ENCODE data around the gene ATP6V1F. TPM values are rescaled to one million over a fixed set of nuclear protein-coding genes. Genes with fewer than 3 reads are reported as not detected.

The ATP6V1F gene
- total RNA-seq, 2 experiments from 2014 or later, result 134 TPM

GRCh38 chr7:128831178-128831993 is 31.3 kb upstream of the ATP6V1F start:
- peaks cover 6% of the 10 kb centered on the region for H3K4me1 Mint-ChIP-seq
- H3K36me3 Mint-ChIP-seq, result no peaks in the 10 kb centered on the region
- no peaks in the 10 kb centered on the region for H3K9me3 Mint-ChIP-seq
- peaks cover 38% of the 10 kb centered on the region for H3K27me3 Mint-ChIP-seq
- no peak overlapping the region for H3K27ac Mint-ChIP-seq
- POLR2A ChIA-PET, result interaction anchor here (0.6 kb wide), 1 partner anchor 29 kb away, joined by 3 read pairs; no protein-coding TSS in a partner anchor
- DNase-seq (no peak), ATAC-seq (ENCODE audit: low read depth) (peak; percentile 11)
- no peak overlapping the region for H3K4me3 Mint-ChIP-seq

GRCh38 chr7:128831994-128832879 is 30.4 kb upstream of the ATP6V1F start:
- no peak for DNase-seq
- Mint-ChIP-seq H3K27me3 (peaks cover 38% of the 10 kb centered on the region), H3K9me3 (no peaks in the 10 kb centered on the region), H3K36me3 (no peaks in the 10 kb centered on the region), H3K27ac (no peak overlapping the region), H3K4me3 (no peak overlapping the region), H3K4me1 (peaks cover 6% of the 10 kb centered on the region)
- POLR2A ChIA-PET, result no interaction called here
- no peak for ATAC-seq (ENCODE audit: low read depth)

DNA sequence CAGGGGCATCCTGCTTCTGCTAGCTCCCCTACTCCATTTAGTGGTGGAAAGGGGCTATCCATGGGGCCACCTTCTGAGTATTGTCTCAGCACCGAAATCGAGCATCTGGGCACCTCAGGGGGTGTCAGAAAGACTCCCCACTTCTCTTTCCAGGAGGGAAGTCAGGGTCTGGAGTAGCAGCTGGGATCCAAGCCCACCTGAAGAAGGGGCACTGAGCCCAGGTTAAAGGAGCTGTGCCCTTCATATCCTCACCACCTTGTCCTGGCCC is 29.8 kb upstream of the ATP6V1F start:
- Mint-ChIP-seq H3K9me3 (no peaks in the 10 kb centered on the region), H3K4me3 (no peak overlapping the region), H3K36me3 (no peaks in the 10 kb centered on the region), H3K27ac (no peak overlapping the region), H3K4me1 (peaks cover 6% of the 10 kb centered on the region), H3K27me3 (peaks cover 38% of the 10 kb centered on the region)
- no peak for DNase-seq
- POLR2A ChIA-PET, result interaction anchor here (1.3 kb wide), 1 partner anchor 30 kb away, joined by 3 read pairs; the partner anchor contains the start of gene ATP6V1F
- no peak for ATAC-seq (ENCODE audit: low read depth)

DNA sequence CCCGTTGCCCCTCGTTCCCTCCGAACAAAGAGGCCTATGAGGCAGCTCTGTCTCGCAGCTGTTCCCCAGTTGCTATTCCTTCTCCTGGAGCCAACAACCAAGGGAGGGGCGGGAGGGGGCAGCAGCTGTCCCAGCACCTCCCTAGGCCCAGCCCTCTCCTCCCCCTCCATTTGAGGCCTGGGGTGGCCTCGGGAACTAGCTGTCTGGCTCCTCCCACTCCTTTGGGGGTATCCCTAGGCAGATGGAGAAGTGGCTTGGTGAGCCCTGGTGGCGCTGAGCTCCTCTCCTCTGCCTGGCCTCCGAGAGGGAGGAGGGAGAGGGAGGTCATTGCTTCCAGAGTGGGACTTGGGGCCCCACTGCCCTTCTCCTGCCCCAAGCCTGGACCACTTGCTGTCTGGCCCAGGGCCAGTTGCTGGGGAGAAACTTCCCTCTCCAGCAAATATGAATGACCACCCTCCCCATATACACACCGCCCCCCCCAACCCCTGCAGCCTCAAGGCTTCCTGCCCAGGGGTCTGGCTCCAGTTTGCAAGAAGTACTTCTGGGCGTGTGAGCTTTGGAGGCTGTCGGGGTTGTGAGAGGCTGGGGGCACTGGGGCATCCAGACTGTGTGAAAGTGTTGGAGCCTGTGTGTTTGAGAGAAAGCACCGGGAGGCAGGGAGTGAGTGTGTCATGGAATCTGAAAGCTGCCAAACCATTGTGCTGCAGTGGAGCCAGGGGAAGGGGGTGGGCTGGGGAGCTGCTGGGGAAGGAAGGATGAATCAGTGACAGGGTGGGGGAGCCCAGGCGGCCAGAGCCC is 29.3 kb upstream of the ATP6V1F start:
- DNase-seq, result no peak
- Mint-ChIP-seq H3K4me1 (peaks cover 6% of the 10 kb centered on the region), H3K4me3 (no peak overlapping the region), H3K27ac (no peak overlapping the region), H3K36me3 (no peaks in the 10 kb centered on the region), H3K27me3 (peaks cover 33% of the 10 kb centered on the region), H3K9me3 (no peaks in the 10 kb centered on the region)
- POLR2A ChIA-PET, result interaction anchor here (1.3 kb wide), 1 partner anchor 29 kb away, joined by 3 read pairs; the partner anchor contains the start of gene ATP6V1F
- ATAC-seq (ENCODE audit: low read depth), result no peak

DNA sequence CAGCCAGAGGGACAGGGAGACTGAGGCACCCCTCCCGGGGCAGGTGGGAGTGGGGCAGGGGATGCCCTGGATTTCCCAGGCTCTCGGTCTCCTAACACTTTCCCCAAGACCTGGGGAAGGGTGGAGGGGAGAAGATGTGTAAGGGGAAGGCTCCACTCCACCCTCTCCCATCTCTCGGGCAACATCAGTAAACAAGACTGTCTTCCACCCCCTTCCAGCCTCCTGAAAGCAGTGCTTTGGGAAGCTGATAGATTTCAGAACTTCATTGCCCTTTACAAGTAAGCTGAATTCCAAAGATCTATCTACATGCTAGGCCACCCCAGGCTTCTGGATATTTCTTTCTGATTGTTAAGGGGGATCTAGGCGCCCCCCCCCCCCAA is 28.7 kb upstream of the ATP6V1F start:
- DNase-seq, result no peak
- POLR2A ChIA-PET, result interaction anchor here (1.3 kb wide), 1 partner anchor 29 kb away, joined by 3 read pairs; the partner anchor contains the start of gene ATP6V1F
- Mint-ChIP-seq H3K27me3 (peaks cover 27% of the 10 kb centered on the region), H3K27ac (no peak overlapping the region), H3K4me3 (no peak overlapping the region), H3K36me3 (no peaks in the 10 kb centered on the region), H3K9me3 (no peaks in the 10 kb centered on the region), H3K4me1 (peaks cover 6% of the 10 kb centered on the region)
- ATAC-seq (ENCODE audit: low read depth), result no peak

DNA sequence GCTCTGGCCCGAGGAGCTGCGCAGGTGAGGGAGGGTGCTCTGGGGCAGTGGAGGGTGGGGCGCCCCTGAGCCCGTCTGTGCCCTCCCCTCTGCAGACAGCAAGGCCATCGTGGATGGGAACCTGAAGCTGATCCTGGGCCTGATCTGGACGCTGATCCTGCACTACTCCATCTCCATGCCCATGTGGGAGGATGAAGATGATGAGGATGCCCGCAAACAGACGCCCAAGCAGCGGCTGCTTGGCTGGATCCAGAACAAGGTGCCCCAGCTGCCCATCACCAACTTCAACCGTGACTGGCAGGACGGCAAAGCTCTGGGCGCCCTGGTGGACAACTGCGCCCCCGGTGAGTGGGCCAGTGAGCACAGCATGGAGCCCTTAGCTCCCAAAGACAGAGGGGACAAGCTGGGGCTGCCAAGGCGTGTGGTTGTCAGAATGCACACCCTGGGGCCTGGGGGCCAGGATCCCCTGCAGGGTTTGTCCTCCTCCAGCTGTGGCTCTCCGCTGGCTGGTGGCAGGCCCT is 27.4 kb upstream of the ATP6V1F start:
- Mint-ChIP-seq H3K9me3 (no peaks in the 10 kb centered on the region), H3K27ac (no peak overlapping the region), H3K27me3 (peaks cover 18% of the 10 kb centered on the region), H3K4me1 (peaks cover 6% of the 10 kb centered on the region), H3K4me3 (no peak overlapping the region), H3K36me3 (no peaks in the 10 kb centered on the region)
- ATAC-seq (ENCODE audit: low read depth), result no peak
- POLR2A ChIA-PET, result no interaction called here
- no peak for DNase-seq

GRCh38 chr7:128835790-128836641 is 26.6 kb upstream of the ATP6V1F start:
- POLR2A ChIA-PET, result no interaction called here
- DNase-seq, result no peak
- no peak for ATAC-seq (ENCODE audit: low read depth)
- H3K9me3 Mint-ChIP-seq, result no peaks in the 10 kb centered on the region
- no peak overlapping the region for H3K4me3 Mint-ChIP-seq
- H3K4me1 Mint-ChIP-seq, result peaks cover 2% of the 10 kb centered on the region
- no peaks in the 10 kb centered on the region for H3K36me3 Mint-ChIP-seq
- H3K27me3 Mint-ChIP-seq, result peaks cover 12% of the 10 kb centered on the region
- no peak overlapping the region for H3K27ac Mint-ChIP-seq

- Mint-ChIP-seq H3K36me3 (no peaks in the 10 kb centered on the region), H3K27me3 (peaks cover 5% of the 10 kb centered on the region), H3K4me1 (no peaks in the 10 kb centered on the region), H3K9me3 (no peaks in the 10 kb centered on the region), H3K27ac (no peak overlapping the region), H3K4me3 (no peak overlapping the region)
- DNase-seq, result peak; percentile 25
- POLR2A ChIA-PET, result no interaction called here
- ATAC-seq (ENCODE audit: low read depth), result no peak
Observed at GRCh38 chr7:128836729-128837348, 25.8 kb upstream of the ATP6V1F start.

- POLR2A ChIA-PET, result no interaction called here
- ATAC-seq (ENCODE audit: low read depth), result no peak
- H3K4me1 Mint-ChIP-seq, result peaks cover 1% of the 10 kb centered on the region
- no peak overlapping the region for H3K27ac Mint-ChIP-seq
- peak; percentile 29 for DNase-seq
- no peaks in the 10 kb centered on the region for H3K9me3 Mint-ChIP-seq
- peaks cover 2% of the 10 kb centered on the region for H3K27me3 Mint-ChIP-seq
- no peak overlapping the region for H3K4me3 Mint-ChIP-seq
- no peaks in the 10 kb centered on the region for H3K36me3 Mint-ChIP-seq
Observed at GRCh38 chr7:128837521-128837921, 25.1 kb upstream of the ATP6V1F start.

DNA sequence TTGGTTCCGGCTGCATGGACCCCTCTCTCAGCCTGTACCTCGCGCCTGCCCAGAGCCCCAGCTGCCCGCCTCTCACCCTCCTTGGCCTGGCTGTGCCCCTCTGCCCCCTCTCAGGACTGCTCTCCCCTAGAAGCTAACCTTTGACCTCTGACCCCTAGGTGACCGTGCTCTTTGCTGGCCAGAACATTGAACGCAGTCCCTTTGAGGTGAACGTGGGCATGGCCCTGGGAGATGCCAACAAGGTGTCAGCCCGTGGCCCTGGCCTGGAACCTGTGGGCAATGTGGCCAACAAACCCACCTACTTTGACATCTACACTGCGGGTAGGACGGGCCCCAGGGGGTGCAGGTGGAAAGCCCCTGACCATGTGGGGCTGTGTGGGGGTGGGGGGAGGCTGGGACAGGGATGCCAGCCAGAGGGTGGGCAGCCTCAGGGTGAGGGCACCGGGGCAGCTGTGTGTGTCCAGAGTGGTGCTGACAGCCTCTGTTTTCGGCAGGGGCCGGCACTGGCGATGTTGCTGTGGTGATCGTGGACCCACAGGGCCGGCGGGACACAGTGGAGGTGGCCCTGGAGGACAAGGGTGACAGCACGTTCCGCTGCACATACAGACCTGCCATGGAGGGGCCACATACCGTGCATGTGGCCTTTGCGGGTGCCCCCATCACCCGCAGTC is 24.4 kb upstream of the ATP6V1F start:
- no peak for ATAC-seq (ENCODE audit: low read depth)
- no peaks in the 10 kb centered on the region for H3K9me3 Mint-ChIP-seq
- no peak overlapping the region for H3K4me3 Mint-ChIP-seq
- H3K27ac Mint-ChIP-seq, result no peak overlapping the region
- POLR2A ChIA-PET, result no interaction called here
- peaks cover 2% of the 10 kb centered on the region for H3K27me3 Mint-ChIP-seq
- peaks cover 1% of the 10 kb centered on the region for H3K4me1 Mint-ChIP-seq
- H3K36me3 Mint-ChIP-seq, result no peaks in the 10 kb centered on the region
- peak; percentile 23 for DNase-seq

DNA sequence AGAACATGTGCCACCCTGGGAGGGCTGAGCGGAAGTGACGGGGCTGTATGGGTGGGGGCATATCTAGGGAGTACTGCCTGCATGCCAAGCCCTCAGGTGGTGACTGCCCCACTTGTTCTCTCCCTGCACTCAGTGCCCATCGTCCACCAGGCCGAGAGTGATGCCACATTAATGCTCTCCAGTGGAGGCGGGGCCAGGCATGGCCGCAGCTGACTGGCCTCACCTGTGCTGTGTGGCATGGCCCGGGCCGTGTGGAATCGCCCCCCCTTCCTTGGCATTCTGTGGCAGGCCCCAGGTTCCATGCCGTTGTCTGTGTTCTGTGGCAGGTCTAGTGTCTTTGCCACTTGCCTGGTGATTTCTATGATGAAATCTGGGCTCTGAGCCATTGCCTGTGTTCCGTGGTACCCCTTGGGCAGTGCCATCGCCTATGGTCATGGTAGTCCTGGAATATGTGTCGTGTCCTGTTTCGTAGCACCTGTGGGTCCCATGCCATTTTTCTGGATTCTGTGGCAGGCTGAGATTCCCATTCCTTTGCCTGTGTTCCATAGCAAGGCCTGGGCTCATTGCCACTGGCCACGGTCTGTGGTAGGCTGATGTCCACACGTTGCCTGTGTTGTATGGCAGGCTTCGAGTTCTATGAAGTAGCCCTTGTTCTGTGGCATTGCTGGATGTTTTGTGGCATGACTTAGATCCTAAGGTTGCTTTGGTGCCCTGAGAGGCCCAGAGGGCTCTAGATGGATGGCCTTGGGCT is 23.5 kb upstream of the ATP6V1F start:
- H3K27ac Mint-ChIP-seq, result no peak overlapping the region
- H3K36me3 Mint-ChIP-seq, result no peaks in the 10 kb centered on the region
- H3K9me3 Mint-ChIP-seq, result no peaks in the 10 kb centered on the region
- no peak overlapping the region for H3K4me3 Mint-ChIP-seq
- no peak for ATAC-seq (ENCODE audit: low read depth)
- H3K4me1 Mint-ChIP-seq, result peaks cover 1% of the 10 kb centered on the region
- DNase-seq, result peak; percentile 24
- no peaks in the 10 kb centered on the region for H3K27me3 Mint-ChIP-seq
- POLR2A ChIA-PET, result no interaction called here

All from activated naive CD8-positive, alpha-beta T cell treated with anti-CD3 and anti-CD28 coated beads, Interleukin-2, amount 10 ng/mL, durations not matched to agents 7 days and 5 days (primary cell).